GM19468 (cell line): ENCODE data around the gene KIF2C.
"Not testable (repeated sequence)": the region's sequence is repeated elsewhere in the genome, so short reads cannot be mapped to it uniquely, and the experiment has no call there.

Source experiments
- ATAC-seq: cut with Tn5 transposase; IDR thresholded peaks from one replicate; pipeline ENCODE4 v1.9.1; 2021; ENCODE audit warnings: mild to moderate bottlenecking, moderate library complexity, moderate number of reproducible peaks; ENCODE audit not compliant: unreplicated experiment; ENCODE audit errors: extremely low read depth

The KIF2C gene

GRCh38 chr1:44808938-44809917 is 69.6 kb downstream of the KIF2C start:
- no peak for ATAC-seq

DNA sequence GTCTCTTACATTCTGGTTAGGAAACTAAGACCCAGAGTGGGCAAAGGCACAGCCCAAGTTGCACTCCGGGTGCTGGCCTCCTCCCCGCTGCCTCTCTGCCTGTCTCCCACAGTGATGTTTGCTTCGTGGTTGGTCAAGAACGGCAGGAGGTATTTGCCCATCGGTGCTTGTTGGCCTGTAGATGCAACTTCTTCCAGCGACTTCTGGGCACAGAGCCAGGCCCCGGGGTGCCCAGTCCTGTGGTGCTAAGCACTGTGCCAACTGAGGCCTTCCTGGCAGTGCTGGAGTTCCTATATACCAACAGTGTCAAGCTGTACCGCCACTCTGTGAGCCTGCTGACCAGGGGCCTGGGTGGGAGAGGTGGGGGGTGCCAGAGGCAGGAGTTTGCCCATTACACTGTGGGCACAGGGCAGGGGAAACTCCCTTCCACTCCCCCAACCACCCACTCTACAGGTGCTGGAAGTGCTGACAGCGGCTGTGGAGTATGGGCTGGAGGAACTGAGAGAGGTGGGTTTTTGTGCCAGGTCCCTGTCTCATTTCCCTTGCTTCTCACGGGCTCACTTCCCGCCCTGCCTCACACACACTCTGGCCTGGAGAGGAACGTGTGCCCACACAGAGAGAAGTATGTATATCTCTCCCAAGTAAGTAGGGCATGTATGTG is 70.6 kb downstream of the KIF2C start:
- no peak for ATAC-seq

GRCh38 chr1:44810762-44811105 is 71.1 kb downstream of the KIF2C start:
- not testable (repeated sequence) for ATAC-seq

GRCh38 chr1:44811234-44811633 is 71.6 kb downstream of the KIF2C start:
- no peak for ATAC-seq

- no peak for ATAC-seq
Observed at GRCh38 chr1:44812822-44813543, 73.3 kb downstream of the KIF2C start.

- not testable (repeated sequence) for ATAC-seq
Observed at GRCh38 chr1:44815926-44816325, 76.3 kb downstream of the KIF2C start.

DNA sequence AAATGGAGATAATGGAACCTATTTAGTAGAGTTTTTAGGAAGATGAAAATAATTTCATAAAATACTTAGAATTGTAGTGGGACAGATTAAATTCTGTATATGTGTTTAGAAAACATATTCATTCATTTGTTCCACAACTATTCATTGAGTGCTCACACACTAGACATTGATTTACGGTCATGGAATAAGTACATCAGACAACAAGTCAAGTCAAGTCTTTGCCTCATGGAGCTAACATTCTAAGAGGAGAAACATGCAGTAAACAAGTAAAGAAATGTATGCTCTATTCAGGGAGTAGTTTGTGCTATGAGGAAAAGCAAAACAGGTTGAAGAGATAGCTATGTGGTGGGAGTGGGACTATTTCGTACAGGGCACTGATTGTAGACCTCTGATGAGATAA is 77.7 kb downstream of the KIF2C start:
- ATAC-seq: no peak
